T-helper 2 cell (primary cell): ENCODE measurements around the gene SEMA5A.

ENCODE experiments used
- DNase-seq, 5 experiments: peaks; one replicate each; pipeline versions ENCODE4 v3.0.0 to v3.0.0-alpha.2; 2012 to 2022

SEMA5A gene

GRCh38 chr5:9396285-9396770, 149.5 kb downstream of the SEMA5A start:
- DNase-seq, result no peak

DNA sequence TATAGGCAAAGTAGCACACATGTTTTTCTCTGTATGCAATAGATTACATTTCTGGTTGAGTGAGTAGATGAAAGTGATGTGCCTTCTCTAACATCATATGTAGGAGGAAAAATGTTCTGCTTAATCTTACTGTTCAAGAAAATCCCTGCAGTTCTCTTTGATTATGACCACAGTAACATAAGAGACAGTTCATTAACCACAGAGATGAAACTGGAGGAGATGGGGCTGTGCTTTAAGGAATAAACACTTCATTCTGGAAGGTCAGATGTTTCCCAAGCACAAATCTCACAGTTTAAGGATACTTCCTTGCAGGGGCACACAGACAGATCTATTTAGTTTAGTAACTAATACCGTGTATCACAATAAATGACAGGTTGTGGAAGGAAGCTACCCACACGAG, 150.2 kb downstream of the SEMA5A start:
- DNase-seq, result no peak

DNA sequence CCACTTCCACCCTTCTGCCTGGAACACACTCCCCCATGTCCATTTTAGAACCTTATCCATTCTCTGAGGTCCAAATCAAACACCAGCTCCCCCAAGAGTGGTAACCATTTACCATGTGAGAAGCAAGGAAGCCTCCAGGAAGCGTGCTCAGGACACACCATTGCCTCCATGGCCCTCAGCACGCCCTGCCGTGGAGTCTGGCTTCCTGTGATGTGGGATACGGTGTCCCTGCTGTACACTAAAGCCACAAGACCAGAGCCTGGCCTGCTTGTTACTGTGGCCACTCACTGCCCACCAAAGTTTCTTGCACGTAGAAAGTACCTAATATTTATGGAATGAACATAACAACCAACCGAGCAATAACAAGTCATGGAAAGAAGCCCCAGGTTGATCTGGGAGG, 151.7 kb downstream of the SEMA5A start:
- DNase-seq, result no peak

DNA sequence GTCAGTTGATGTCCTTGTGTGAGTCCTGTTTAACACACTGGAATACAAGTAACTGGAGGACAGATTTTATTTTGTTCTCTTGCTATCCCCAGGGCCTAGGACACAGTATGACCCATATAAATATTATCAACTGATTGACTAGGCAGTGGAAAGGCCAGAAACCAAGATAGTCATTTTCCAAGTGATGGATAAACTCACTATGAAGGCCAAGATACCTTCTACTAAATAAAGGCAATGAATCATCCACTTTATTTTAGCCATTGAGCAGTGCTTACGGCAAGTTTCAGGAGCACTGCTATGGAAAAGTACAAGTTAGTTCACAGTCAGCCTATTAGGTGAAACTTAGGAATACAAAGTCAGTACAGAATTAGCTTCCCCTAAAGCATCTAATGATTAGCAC, 153.2 kb downstream of the SEMA5A start:
- no peak for DNase-seq

DNA sequence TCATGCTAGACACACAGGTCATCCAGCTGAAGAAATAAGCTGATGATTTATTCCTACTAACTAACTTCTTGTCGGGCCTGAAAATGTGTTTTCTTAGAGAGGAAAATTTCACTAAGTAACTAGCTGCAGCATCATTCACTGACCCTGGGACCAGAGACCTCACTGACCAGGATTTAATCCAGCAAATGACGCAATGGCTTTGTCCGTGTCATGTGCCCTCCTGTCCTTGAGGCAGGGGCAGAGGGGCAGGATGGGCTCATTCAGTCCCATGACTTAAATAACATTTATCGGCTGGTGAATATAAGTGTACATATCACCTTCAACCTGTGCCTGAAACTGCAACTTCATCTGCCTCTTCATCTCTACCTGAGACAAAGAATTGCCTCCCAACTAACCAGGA, 154.8 kb downstream of the SEMA5A start:
- DNase-seq, result no peak

GRCh38 chr5:9390113-9390512, 155.8 kb downstream of the SEMA5A start:
- no peak for DNase-seq

DNA sequence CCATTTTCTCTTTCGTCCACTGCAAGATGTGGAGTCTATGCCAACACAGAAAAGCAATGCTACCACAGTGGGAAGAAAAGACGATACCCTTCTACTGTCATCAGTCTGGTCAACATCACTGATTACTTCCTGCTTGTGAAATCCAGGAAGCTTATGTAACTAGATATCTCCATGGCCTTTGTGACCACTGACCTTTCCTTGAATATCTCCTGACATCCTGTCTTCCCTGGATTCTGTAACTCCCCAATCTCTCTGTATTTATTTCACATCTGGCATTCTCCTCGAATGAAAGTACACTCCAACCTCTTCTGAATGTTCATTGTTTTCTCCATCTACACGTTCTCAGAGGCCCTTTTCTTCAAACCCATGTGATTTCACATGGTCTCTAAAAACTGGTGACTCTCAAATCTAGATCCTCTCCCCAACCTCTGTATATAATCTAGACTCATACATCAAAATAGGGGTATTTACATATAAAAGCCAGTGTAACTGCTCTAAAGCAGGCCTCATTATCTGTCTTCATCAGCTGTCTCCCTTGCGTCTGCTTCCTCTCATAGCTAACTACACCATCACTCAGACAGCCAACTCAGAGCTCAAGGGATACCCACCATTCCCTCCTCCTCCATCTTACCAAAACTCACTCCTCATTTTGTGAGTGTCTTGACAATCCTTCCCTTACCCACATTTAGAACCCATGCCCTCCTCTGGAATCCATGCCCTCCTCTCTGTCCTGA, 156.8 kb downstream of the SEMA5A start:
- DNase-seq, result no peak

DNA sequence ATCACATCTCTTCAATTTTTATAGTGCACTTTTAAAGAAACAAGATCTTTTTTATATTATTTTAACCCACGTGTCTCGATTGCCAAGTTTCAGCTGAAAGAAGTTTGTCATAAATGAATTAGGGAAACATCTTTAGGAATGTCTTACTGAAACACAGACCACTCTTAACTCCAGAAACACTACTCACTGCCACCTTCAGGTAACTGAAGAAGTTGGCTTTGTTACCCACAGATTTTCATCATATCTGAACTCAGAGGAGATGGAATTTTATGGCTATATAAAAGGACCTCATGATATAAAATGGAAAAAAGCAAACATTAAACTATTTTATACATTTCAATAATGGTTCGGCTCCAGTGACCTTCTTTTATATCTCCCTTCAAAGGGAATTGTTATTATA, 158.0 kb downstream of the SEMA5A start:
- DNase-seq, result no peak

DNA sequence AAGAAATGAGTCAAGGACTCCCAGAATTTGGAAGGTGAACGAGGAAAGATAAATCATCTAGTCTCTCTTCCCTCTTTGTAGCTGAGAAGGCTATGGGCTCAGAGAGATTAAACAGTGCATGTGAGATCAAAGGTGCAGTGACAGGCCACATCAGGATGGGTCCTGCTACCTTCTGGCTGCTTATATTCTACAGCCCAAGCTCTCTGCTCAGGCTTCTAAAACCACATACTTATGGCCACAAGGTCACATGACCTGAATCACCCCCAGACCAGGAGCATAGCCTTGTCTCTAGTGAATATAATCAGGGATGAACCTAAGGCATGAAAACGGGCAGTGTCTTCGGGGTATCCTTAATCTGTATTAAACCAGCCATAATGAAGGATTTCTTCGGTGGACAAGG, 158.9 kb downstream of the SEMA5A start:
- no peak for DNase-seq

DNA sequence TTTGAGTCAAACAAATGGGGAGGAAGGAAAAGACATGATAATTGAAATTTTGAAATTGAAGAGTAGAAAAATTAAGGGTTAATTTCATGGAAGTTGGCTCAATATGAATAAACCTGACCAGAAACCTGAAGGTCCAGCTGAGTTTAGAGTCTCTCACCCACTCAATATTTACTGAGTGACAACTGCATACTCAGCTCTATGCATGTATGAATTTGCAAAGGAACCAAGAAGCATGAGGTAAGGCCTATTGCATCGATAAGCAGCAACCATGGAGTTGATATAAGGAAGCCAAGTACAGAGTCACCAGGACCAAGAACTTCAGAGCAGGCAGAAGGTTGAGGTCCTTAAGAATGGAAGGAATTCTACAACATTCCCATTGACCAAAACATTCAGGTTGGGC, 163.4 kb downstream of the SEMA5A start:
- no peak for DNase-seq

DNA sequence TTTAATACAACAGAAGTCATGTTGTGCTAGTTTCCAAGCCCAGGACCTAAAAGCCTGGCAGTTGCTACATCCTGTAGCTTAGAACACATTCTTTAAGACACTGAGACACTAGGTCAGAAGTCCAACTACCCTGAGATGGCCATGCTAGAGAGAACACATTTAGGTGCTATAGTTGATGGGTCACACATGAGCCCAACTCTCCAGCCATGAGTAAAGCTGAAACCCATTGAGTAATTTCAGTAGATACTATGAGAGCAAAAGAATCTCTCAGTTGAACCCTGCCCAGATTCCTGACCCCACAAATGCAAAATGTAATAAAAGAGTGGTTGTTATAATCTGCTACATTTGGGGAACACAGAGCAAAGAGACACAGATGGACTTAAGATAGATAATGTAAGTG, 164.4 kb downstream of the SEMA5A start:
- peak in 1 of 5 experiments; percentile 19 for DNase-seq

DNA sequence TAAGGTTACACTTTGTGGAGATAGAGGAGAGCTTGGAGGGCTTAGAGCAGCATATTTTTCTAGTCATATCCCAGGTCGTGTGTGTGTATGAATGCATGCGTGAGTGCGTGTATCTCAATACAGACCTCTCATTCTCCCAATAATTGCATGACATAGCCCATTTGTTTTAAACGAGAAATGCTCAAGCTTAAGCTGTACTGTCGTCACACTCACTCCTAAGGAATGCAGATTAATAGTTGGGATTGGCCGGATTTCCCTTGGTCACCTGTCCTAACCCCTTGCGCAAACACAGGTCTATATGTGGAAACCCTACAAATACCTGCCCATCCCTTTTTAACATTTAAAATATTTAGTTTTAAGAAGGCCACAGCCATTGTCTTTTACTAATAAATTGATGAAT, 165.8 kb downstream of the SEMA5A start:
- DNase-seq, result no peak

DNA sequence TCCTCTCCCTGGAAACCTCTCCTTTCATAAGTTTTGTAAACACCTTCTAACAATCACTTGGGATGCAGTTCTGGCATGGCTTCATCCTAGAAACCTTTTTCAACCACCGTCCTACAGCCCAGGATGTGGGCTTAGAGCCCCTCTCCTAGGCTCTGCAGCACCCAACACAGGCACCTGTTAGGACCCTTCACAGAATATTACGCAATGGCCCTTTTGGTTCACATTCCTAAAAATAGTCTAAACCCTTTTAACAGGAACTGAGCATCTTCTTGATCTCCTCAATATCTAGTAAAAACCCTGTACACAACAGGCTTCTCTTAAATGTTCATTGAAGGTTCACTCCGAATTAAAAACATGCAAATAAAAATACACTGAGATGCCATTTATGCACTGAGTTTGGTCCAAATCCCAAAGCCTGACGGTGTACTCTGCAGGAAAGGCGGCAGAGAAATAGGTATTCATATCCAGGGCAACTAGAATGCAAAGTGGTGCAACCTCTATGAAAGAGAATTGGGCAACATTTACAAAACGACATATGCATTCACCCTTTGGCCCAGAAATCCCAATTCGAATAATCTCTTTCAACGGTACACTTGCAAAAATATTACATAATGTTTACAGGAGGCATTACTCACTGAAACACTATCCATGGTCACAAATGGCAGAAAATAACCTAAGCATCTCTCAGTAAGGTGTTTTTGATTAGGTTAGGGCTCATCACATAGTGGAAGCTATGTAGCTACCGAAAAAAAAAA, 169.3 kb downstream of the SEMA5A start:
- DNase-seq, result no peak

- no peak for DNase-seq
Observed at GRCh38 chr5:9375756-9376155, 170.1 kb downstream of the SEMA5A start.

DNA sequence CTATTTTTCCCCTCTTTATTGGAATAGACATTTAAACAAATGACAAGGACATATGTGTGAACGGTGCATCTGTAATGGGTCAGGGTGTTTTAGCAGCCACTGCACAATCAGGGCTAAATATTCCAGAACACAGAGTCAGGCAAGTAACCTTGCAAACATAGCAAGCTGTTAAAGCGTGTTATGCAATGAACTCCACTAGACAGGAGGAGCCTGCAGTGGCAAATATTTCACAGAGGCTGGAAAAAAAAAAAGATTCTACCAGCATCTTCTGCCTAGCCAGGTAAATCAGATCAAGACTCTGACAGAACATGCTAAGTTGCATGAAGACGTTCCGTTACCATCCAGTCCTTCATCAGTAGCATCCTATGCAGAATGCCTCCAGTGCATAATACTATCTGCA, 171.8 kb downstream of the SEMA5A start:
- DNase-seq, result no peak

GRCh38 chr5:9373571-9373970, 172.3 kb downstream of the SEMA5A start:
- DNase-seq, result no peak

DNA sequence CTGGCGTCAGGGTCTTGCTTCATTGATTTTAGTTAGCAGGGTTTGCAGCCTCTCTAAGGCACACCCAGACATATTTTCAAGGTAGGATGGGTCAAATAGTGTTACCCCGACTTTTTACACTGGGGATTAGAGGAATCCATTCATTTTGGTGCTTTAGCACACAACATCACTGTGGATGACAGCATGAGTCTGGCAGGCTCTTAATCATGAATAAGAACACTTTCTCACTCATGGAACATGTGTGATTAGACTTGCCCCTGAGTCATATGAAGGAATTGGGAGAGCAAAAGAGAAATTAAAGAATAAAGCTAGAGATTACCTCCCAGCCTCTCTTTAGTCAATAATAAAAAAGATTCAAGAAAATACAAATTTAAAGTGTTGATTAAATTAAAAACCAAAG, 175.6 kb downstream of the SEMA5A start:
- no peak for DNase-seq

GRCh38 chr5:9365512-9365911, 180.4 kb downstream of the SEMA5A start:
- no peak for DNase-seq

DNA sequence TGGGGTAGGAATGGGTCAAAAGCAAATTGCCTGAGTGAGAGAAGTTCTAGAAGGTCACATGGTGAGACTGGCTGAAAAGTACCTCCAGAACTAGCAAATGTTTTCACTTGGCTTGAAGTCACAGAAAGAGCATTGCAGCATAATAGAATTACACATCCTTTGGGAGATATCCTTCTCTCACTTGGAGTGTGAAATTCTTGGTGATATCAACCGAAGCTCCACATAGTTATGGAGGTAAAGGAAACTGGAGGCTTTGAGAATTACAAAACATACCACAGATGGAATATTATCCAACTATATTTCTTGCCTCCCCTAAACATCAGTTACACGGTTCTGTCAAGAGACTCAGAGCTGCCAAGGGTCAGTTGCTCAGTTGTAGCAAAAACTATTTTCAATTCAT, 182.4 kb downstream of the SEMA5A start:
- DNase-seq, result no peak

GRCh38 chr5:9363026-9363425, 182.8 kb downstream of the SEMA5A start:
- peak in 1 of 5 experiments; percentile 88 for DNase-seq

GRCh38 chr5:9362600-9362999, 183.3 kb downstream of the SEMA5A start:
- peak in 1 of 5 experiments; percentile 62 for DNase-seq

DNA sequence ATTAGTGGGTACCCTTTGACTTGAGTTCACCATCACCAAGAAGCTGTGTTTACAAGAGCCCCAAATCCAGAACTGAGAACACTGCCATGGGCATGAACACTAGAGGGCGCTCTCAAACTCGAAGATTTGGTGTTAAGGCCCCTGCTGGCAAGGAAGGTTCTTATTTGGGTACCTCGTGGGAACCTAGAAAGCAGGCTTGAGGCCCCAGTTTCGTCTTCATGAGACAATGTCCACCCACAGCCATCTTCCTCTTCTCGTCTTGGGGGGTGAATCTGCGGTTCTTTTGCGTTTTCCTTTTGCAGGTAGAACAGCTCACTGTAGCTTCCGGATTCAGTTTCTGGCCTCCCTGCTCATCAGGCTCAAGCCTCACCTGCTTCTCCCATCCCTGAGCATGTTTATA, 184.0 kb downstream of the SEMA5A start:
- DNase-seq, result peak in 3 of 5 experiments; percentile 37 to 87 (median 47)

GRCh38 chr5:9358961-9359685, 186.8 kb downstream of the SEMA5A start:
- no peak for DNase-seq
